ENCODE measurements around the gene RNU7-1.

- TF ChIP-seq CTCF (IDR thresholded peaks at IDR 0.05) (no peak), POLR2A (IDR thresholded peaks at IDR 0.05) (no peak)
Observed at GRCh38 chr12:6979021-6979420, 35.4 kb downstream of the RNU7-1 start.

Measured in thyroid gland (tissue), 4 donors.